GM23338 (cell line): ENCODE data around the gene RIN3. TPM values are rescaled to one million over a fixed set of nuclear protein-coding genes. Genes with fewer than 3 reads are reported as not detected.

Experiments used
- ATAC-seq: fragments of 200-7000 bp; cut with Tn5 transposase; 3 replicates; pipeline ENCODE4 v1.9.1; 2020
- DNase-seq: peaks from one replicate; pipeline ENCODE4 v3.0.0-alpha.2; 2015; ENCODE audit warnings: low spot score
- H2AFZ ChIP-seq: fragments of 200-600 bp; sonication (generic); 2 replicates; pipeline ENCODE4 v1.8.0; 2016; ENCODE audit warnings: antibody characterized with exemption, mild to moderate bottlenecking, moderate library complexity
- H3F3A ChIP-seq: fragments of 200-600 bp; sonication (generic); replicated peaks from 2 replicates; pipeline ENCODE4 v1.8.0; 2017; ENCODE audit warnings: antibody characterized with exemption, mixed run types, low read depth
- H3K27ac ChIP-seq: fragments of 200-600 bp; sonication (generic); 2 replicates; pipeline ENCODE4 v1.6.1; 2016; ENCODE audit warnings: low read depth
- H3K27me3 ChIP-seq: fragments of 200-600 bp; sonication (generic); 2 replicates; pipeline ENCODE4 v1.8.0; 2016; ENCODE audit warnings: mild to moderate bottlenecking, mixed run types, moderate library complexity; ENCODE audit not compliant: insufficient read depth
- H3K36me3 ChIP-seq: fragments of 200-600 bp; sonication (generic); 2 replicates; pipeline ENCODE4 v1.8.0; 2016; ENCODE audit warnings: mild to moderate bottlenecking; ENCODE audit not compliant: insufficient read depth
- H3K4me1 ChIP-seq: fragments of 200-600 bp; sonication (generic); 2 replicates; pipeline ENCODE4 v1.8.0; 2016; ENCODE audit warnings: mild to moderate bottlenecking, moderate library complexity; ENCODE audit not compliant: insufficient read depth
- H3K4me2 ChIP-seq: fragments of 200-600 bp; sonication (generic); 2 replicates; pipeline ENCODE4 v1.7.1; 2017; ENCODE audit warnings: mixed run types
- H3K4me3 ChIP-seq: fragments of 200-600 bp; sonication (generic); 2 replicates; pipeline ENCODE4 v1.6.1; 2016; ENCODE audit warnings: mixed run types
- H3K79me2 ChIP-seq: fragments of 200-600 bp; sonication (generic); replicated peaks from 2 replicates; pipeline ENCODE4 v1.8.0; 2017; ENCODE audit warnings: mild to moderate bottlenecking; ENCODE audit not compliant: insufficient read depth
- H3K9me2 ChIP-seq: fragments of 200-600 bp; sonication (generic); 2 replicates; pipeline ENCODE4 v1.8.0; 2017; ENCODE audit not compliant: insufficient read depth
- H4K20me1 ChIP-seq: fragments of 200-600 bp; sonication (generic); replicated peaks from 2 replicates; pipeline ENCODE4 v1.8.0; 2017; ENCODE audit warnings: mild to moderate bottlenecking; ENCODE audit not compliant: insufficient read depth
- H3K27ac Mint-ChIP-seq: 2 replicates; pipeline ENCODE4 v1.8.0; 2020; ENCODE audit warnings: inconsistent platforms, mild to moderate bottlenecking, moderate library complexity, mixed read lengths
- H3K27me3 Mint-ChIP-seq: 3 replicates; pipeline ENCODE4 v1.8.0; 2022; ENCODE audit warnings: low read depth, mild to moderate bottlenecking, moderate library complexity, mixed read lengths, inconsistent platforms; ENCODE audit not compliant: insufficient read depth, poor library complexity
- H3K36me3 Mint-ChIP-seq: 3 replicates; pipeline ENCODE4 v1.8.0; 2021; ENCODE audit warnings: low read depth, mild to moderate bottlenecking, inconsistent platforms, moderate library complexity, mixed read lengths
- H3K4me1 Mint-ChIP-seq: 3 replicates; pipeline ENCODE4 v1.8.0; 2020; ENCODE audit warnings: mild to moderate bottlenecking, inconsistent platforms, mixed read lengths
- H3K4me3 Mint-ChIP-seq: 3 replicates; pipeline ENCODE4 v1.8.0; 2021; ENCODE audit warnings: moderate library complexity, mild to moderate bottlenecking, inconsistent platforms, mixed read lengths
- H3K9me3 Mint-ChIP-seq: 3 replicates; pipeline ENCODE4 v1.8.0; 2020; ENCODE audit warnings: moderate library complexity, mild to moderate bottlenecking, inconsistent platforms, mixed read lengths
- CREB1 ChIP-seq: fragments of 250-450 bp; sonication (Bioruptor Pico); IDR thresholded peaks from 2 replicates; pipeline ENCODE4 v1.5.0; 2020; ENCODE audit warnings: low read depth, mild to moderate bottlenecking, moderate library complexity
- polyA plus RNA-seq: library from polyadenylated mRNA; unstranded; fragments of >200 nt; fragmentation: Nextera tagmentation; extraction: Ambion mirVana; gene quantifications from 2 replicates; pipeline ENCODE4 v1.2.1, GENCODE V29; 2016
- total RNA-seq: library from RNA; depleted of rRNA; stranded (reverse); fragments of >200 nt; shearing (Covaris generic); gene quantifications from 2 replicates; pipeline ENCODE4 v1.2.3, GENCODE V29; 2014
- TF ChIP-seq, protein P1 (sequence below), 2 experiments: fragments of 200-600 bp in 1 of 2; sonication (generic) in 1 of 2; conservative IDR thresholded peaks; 2 replicates each; pipeline versions ENCODE4 v1.5.1 to v1.6.1; 2016 to 2017; ENCODE audit warnings: antibody characterized with exemption in 2 of 2, low read depth in 2 of 2, mild to moderate bottlenecking in 2 of 2, moderate library complexity in 1 of 2
- TF ChIP-seq, protein P2 (sequence below): fragments of 250-450 bp; sonication (Bioruptor Pico); IDR thresholded peaks from 2 replicates; pipeline ENCODE4 v1.5.0; 2020; ENCODE audit warnings: mild to moderate bottlenecking, moderate library complexity

Gene RIN3
- total and polyA plus RNA-seq, 2 experiments from 2014 or later, result 0.97 to 1.5 TPM

DNA sequence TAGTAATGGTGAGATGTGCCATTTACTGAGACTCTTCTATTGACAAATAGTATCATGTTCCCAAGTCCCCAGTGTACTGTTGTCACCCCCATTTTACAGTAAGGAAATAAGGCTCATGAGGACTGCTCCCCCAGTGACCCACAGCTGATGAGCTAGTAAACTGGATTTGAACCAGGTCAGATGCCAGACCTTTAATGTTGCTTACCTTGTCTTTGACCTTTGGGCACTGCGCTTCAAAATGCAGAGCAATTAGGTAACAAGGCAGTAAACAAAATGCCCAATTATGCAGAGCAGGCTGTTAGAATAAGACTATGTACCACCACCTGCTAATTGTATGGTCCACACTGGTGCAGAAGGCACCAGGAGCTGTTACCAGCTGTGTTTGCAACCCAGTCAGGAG, 38.5 kb upstream of the RIN3 start:
- H3K79me2 ChIP-seq, result no peaks in the 10 kb centered on the region
- H3K36me3 Mint-ChIP-seq, result peaks cover 2% of the 10 kb centered on the region; the same call in 1 of the 3 replicates

More for the DNA sequence above, 38.5 kb upstream of the RIN3 start:
- no peak overlapping the region for H2AFZ ChIP-seq
- peaks cover 2% of the 10 kb centered on the region; the same call in 1 of the 3 replicates for H3K9me3 Mint-ChIP-seq
- H3K27ac Mint-ChIP-seq, result no peak overlapping the region
- no peaks in the 10 kb centered on the region for H3K27me3 ChIP-seq
- peaks cover 10% of the 10 kb centered on the region; the same call in 1 of the 2 replicates for H3K9me2 ChIP-seq
- peaks cover 2% of the 10 kb centered on the region for H3K27me3 Mint-ChIP-seq
- peaks cover 36% of the 10 kb centered on the region for H3K4me1 Mint-ChIP-seq
- no peak for DNase-seq
- no peaks in the 10 kb centered on the region for H4K20me1 ChIP-seq
- H3K4me3 Mint-ChIP-seq, result no peak overlapping the region
- H3K27ac ChIP-seq, result no peak overlapping the region
- no peak overlapping the region for H3K4me3 ChIP-seq
- H3F3A ChIP-seq, result no peaks in the 10 kb centered on the region
- TF ChIP-seq, protein P1, sequence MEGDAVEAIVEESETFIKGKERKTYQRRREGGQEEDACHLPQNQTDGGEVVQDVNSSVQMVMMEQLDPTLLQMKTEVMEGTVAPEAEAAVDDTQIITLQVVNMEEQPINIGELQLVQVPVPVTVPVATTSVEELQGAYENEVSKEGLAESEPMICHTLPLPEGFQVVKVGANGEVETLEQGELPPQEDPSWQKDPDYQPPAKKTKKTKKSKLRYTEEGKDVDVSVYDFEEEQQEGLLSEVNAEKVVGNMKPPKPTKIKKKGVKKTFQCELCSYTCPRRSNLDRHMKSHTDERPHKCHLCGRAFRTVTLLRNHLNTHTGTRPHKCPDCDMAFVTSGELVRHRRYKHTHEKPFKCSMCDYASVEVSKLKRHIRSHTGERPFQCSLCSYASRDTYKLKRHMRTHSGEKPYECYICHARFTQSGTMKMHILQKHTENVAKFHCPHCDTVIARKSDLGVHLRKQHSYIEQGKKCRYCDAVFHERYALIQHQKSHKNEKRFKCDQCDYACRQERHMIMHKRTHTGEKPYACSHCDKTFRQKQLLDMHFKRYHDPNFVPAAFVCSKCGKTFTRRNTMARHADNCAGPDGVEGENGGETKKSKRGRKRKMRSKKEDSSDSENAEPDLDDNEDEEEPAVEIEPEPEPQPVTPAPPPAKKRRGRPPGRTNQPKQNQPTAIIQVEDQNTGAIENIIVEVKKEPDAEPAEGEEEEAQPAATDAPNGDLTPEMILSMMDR (conservative IDR thresholded peaks at IDR 0.05; ENCODE audit: low read depth in 2 of 2), result no peak
- TF ChIP-seq, protein P2, sequence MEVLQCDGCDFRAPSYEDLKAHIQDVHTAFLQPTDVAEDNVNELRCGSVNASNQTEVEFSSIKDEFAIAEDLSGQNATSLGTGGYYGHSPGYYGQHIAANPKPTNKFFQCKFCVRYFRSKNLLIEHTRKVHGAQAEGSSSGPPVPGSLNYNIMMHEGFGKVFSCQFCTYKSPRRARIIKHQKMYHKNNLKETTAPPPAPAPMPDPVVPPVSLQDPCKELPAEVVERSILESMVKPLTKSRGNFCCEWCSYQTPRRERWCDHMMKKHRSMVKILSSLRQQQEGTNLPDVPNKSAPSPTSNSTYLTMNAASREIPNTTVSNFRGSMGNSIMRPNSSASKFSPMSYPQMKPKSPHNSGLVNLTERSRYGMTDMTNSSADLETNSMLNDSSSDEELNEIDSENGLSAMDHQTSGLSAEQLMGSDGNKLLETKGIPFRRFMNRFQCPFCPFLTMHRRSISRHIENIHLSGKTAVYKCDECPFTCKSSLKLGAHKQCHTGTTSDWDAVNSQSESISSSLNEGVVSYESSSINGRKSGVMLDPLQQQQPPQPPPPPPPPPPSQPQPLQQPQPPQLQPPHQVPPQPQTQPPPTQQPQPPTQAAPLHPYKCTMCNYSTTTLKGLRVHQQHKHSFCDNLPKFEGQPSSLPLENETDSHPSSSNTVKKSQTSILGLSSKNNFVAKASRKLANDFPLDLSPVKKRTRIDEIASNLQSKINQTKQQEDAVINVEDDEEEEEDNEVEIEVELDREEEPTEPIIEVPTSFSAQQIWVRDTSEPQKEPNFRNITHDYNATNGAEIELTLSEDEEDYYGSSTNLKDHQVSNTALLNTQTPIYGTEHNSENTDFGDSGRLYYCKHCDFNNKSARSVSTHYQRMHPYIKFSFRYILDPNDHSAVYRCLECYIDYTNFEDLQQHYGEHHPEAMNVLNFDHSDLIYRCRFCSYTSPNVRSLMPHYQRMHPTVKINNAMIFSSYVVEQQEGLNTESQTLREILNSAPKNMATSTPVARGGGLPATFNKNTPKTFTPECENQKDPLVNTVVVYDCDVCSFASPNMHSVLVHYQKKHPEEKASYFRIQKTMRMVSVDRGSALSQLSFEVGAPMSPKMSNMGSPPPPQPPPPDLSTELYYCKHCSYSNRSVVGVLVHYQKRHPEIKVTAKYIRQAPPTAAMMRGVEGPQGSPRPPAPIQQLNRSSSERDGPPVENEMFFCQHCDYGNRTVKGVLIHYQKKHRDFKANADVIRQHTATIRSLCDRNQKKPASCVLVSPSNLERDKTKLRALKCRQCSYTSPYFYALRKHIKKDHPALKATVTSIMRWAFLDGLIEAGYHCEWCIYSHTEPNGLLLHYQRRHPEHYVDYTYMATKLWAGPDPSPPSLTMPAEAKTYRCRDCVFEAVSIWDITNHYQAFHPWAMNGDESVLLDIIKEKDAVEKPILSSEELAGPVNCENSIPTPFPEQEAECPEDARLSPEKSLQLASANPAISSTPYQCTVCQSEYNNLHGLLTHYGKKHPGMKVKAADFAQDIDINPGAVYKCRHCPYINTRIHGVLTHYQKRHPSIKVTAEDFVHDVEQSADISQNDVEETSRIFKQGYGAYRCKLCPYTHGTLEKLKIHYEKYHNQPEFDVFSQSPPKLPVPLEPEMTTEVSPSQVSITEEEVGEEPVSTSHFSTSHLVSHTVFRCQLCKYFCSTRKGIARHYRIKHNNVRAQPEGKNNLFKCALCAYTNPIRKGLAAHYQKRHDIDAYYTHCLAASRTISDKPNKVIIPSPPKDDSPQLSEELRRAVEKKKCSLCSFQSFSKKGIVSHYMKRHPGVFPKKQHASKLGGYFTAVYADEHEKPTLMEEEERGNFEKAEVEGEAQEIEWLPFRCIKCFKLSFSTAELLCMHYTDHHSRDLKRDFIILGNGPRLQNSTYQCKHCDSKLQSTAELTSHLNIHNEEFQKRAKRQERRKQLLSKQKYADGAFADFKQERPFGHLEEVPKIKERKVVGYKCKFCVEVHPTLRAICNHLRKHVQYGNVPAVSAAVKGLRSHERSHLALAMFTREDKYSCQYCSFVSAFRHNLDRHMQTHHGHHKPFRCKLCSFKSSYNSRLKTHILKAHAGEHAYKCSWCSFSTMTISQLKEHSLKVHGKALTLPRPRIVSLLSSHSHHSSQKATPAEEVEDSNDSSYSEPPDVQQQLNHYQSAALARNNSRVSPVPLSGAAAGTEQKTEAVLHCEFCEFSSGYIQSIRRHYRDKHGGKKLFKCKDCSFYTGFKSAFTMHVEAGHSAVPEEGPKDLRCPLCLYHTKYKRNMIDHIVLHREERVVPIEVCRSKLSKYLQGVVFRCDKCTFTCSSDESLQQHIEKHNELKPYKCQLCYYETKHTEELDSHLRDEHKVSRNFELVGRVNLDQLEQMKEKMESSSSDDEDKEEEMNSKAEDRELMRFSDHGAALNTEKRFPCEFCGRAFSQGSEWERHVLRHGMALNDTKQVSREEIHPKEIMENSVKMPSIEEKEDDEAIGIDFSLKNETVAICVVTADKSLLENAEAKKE (CRISPR knock-in tag), result no peak
- TF ChIP-seq CREB1 (CRISPR knock-in tag), result no peak
- H3K4me2 ChIP-seq, result no peak overlapping the region
- ATAC-seq, result no peak
- peaks cover 10% of the 10 kb centered on the region for H3K4me1 ChIP-seq
- no peaks in the 10 kb centered on the region for H3K36me3 ChIP-seq
